ENCODE measurements around the gene USP17L5.
"Not testable (repeated sequence)": the region's sequence is repeated elsewhere in the genome, so short reads cannot be mapped to it uniquely, and the experiment has no call there.

Gene USP17L5, protein sequence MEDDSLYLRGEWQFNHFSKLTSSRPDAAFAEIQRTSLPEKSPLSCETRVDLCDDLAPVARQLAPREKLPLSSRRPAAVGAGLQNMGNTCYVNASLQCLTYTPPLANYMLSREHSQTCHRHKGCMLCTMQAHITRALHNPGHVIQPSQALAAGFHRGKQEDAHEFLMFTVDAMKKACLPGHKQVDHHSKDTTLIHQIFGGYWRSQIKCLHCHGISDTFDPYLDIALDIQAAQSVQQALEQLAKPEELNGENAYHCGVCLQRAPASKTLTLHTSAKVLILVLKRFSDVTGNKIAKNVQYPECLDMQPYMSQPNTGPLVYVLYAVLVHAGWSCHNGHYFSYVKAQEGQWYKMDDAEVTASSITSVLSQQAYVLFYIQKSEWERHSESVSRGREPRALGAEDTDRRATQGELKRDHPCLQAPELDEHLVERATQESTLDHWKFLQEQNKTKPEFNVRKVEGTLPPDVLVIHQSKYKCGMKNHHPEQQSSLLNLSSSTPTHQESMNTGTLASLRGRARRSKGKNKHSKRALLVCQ

DNA sequence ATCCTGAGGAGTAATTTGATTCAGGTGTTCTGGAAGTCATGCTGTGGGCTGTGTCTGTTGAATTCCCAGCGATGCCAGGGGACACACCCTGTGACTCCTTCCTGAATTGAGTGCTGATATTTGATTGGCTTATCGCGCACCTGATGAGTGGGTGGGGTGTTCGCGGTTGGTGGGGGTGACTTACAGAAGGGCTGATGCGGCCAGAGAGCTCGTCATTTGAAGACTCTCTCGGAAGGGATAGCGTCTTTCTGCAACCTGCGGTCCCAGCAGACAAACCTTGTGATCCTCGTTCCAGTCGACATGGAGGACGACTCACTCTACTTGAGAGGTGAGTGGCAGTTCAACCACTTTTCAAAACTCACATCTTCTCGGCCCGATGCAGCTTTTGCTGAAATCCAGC is at the start of gene USP17L5:
Gene USP17L5 (plus strand): TSS at position 301 of the 400 bp plus-strand sequence. CDS start 0 bp downstream, at position 301.
- ATAC-seq, DNase-seq: not testable (repeated sequence)

DNA sequence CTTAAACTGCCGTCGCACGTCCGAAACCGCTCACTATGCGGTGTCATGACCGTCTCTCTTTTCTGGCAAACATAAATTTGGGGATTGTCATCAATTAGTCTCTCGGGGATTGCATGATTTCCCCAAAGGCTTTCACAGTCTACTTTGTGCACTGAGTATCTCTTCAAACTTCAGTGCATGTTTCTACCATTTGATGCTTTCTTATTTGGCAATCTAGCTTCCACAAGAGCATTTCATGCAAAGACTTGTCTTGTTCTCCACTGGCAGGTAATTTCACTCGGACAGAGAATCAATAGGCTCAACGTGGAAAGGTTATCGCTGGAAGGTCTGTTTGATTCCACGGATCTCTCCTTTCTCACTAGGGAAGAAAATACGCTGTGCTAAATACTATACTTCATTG is 15.0 kb upstream of the USP17L5 start:
- not testable (repeated sequence) for DNase-seq, ATAC-seq

DNA sequence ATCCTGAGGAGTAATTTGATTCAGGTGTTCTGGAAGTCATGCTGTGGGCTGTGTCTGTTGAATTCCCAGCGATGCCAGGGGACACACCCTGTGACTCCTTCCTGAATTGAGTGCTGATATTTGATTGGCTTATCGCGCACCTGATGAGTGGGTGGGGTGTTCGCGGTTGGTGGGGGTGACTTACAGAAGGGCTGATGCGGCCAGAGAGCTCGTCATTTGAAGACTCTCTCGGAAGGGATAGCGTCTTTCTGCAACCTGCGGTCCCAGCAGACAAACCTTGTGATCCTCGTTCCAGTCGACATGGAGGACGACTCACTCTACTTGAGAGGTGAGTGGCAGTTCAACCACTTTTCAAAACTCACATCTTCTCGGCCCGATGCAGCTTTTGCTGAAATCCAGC is 14.3 kb upstream of the USP17L5 start, which contains the start of gene USP17L24:
Gene USP17L24 (plus strand): TSS at position 301 of the 400 bp plus-strand sequence. CDS start 0 bp downstream, at position 301.
- ATAC-seq, DNase-seq: not testable (repeated sequence)

DNA sequence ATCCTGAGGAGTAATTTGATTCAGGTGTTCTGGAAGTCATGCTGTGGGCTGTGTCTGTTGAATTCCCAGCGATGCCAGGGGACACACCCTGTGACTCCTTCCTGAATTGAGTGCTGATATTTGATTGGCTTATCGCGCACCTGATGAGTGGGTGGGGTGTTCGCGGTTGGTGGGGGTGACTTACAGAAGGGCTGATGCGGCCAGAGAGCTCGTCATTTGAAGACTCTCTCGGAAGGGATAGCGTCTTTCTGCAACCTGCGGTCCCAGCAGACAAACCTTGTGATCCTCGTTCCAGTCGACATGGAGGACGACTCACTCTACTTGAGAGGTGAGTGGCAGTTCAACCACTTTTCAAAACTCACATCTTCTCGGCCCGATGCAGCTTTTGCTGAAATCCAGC is 9.6 kb upstream of the USP17L5 start, which contains the start of gene USP17L25:
Gene USP17L25 (plus strand): TSS at position 301 of the 400 bp plus-strand sequence. CDS start 0 bp downstream, at position 301.
- not testable (repeated sequence) for DNase-seq, ATAC-seq

DNA sequence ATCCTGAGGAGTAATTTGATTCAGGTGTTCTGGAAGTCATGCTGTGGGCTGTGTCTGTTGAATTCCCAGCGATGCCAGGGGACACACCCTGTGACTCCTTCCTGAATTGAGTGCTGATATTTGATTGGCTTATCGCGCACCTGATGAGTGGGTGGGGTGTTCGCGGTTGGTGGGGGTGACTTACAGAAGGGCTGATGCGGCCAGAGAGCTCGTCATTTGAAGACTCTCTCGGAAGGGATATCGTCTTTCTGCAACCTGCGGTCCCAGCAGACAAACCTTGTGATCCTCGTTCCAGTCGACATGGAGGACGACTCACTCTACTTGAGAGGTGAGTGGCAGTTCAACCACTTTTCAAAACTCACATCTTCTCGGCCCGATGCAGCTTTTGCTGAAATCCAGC is 4.8 kb upstream of the USP17L5 start, which contains the start of gene USP17L26:
Gene USP17L26 (plus strand): TSS at position 301 of the 400 bp plus-strand sequence. CDS start 0 bp downstream, at position 301.
- not testable (repeated sequence) for DNase-seq, ATAC-seq

DNA sequence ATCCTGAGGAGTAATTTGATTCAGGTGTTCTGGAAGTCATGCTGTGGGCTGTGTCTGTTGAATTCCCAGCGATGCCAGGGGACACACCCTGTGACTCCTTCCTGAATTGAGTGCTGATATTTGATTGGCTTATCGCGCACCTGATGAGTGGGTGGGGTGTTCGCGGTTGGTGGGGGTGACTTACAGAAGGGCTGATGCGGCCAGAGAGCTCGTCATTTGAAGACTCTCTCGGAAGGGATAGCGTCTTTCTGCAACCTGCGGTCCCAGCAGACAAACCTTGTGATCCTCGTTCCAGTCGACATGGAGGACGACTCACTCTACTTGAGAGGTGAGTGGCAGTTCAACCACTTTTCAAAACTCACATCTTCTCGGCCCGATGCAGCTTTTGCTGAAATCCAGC is 4.6 kb downstream of the USP17L5 start, which contains the start of gene USP17L27:
Gene USP17L27 (plus strand): TSS at position 301 of the 400 bp plus-strand sequence. CDS start 0 bp downstream, at position 301.
- ATAC-seq, DNase-seq: not testable (repeated sequence)

DNA sequence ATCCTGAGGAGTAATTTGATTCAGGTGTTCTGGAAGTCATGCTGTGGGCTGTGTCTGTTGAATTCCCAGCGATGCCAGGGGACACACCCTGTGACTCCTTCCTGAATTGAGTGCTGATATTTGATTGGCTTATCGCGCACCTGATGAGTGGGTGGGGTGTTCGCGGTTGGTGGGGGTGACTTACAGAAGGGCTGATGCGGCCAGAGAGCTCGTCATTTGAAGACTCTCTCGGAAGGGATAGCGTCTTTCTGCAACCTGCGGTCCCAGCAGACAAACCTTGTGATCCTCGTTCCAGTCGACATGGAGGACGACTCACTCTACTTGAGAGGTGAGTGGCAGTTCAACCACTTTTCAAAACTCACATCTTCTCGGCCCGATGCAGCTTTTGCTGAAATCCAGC is 9.4 kb downstream of the USP17L5 start, which contains the start of gene USP17L28:
Gene USP17L28 (plus strand): TSS at position 301 of the 400 bp plus-strand sequence. CDS start 0 bp downstream, at position 301.
- not testable (repeated sequence) for DNase-seq, ATAC-seq

DNA sequence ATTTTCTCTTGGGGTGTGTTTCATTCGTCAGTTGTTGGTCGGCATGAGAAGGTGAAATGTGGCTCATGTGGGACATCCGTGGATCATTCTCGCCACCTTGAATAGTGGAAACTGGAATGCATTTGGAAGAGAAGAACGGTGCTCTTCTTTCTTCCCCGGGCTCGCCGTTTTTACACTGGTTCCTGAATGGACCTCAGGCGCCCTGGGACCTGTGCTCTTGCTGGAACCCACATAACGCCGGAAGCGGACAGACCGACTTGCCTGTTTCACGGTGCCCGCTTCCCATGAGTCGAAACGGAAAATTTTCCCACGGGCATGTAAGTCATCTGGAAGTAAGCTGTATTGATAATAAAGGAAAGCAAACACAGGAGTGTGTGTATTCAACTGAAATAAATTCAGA is 11.7 kb downstream of the USP17L5 start:
- ATAC-seq, DNase-seq: not testable (repeated sequence)

DNA sequence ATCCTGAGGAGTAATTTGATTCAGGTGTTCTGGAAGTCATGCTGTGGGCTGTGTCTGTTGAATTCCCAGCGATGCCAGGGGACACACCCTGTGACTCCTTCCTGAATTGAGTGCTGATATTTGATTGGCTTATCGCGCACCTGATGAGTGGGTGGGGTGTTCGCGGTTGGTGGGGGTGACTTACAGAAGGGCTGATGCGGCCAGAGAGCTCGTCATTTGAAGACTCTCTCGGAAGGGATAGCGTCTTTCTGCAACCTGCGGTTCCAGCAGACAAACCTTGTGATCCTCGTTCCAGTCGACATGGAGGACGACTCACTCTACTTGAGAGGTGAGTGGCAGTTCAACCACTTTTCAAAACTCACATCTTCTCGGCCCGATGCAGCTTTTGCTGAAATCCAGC is 14.1 kb downstream of the USP17L5 start, which contains the start of gene USP17L29:
Gene USP17L29 (plus strand): TSS at position 301 of the 400 bp plus-strand sequence. CDS start 0 bp downstream, at position 301.
- not testable (repeated sequence) for DNase-seq, ATAC-seq

DNA sequence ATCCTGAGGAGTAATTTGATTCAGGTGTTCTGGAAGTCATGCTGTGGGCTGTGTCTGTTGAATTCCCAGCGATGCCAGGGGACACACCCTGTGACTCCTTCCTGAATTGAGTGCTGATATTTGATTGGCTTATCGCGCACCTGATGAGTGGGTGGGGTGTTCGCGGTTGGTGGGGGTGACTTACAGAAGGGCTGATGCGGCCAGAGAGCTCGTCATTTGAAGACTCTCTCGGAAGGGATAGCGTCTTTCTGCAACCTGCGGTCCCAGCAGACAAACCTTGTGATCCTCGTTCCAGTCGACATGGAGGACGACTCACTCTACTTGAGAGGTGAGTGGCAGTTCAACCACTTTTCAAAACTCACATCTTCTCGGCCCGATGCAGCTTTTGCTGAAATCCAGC is 23.6 kb downstream of the USP17L5 start, which contains the start of gene USP17L30:
Gene USP17L30 (plus strand): TSS at position 301 of the 400 bp plus-strand sequence. CDS start 0 bp downstream, at position 301.
- DNase-seq, ATAC-seq: not testable (repeated sequence)

DNA sequence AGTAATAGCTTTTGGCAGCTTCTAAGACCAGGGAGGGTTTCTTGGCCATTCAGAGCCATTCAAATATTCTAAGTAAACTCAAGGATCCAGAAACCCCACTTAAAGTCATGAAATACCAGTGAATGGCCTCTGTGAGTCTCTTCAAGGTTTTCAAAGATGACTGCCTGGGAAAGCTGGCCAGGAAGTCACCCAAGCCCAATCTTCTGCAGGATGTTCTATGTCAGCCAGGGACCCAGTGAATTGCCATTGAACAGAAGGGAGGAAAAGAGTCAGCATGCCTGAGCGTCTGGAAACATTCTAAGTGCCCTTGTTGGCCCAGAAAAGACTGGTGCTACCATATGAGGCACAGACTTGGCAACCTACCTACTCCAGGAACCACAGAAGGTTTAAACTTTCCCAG is 40.7 kb downstream of the USP17L5 start:
- DNase-seq, ATAC-seq: not testable (repeated sequence)

DNA sequence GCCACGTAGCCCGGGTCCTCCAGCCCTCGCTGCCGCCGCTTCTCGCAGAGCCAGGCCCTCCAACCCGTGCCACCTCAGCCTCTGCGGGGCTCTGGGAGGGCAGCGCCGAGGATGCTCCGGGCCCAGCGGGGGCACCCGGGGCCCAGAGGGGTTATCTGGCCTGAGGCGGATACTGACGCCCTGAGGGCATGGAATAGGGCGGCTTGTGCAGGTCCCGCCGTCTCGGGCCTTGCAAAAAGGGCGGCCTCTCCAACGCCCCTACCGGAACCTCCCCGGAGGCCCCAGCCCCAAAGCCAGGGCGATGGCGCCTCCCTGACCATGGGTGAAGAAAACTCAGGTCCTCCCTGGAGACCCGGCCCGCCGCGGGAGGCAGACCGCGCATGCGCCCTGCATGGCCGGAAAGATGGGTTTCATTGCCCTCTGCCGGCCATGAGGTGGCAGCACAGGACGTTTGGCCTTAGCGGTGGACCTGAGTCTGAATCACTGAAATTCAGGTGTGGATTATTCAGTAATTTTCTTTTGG is 41.9 kb downstream of the USP17L5 start:
- ATAC-seq (peak; percentile 59), DNase-seq (peak; percentile 61)

DNA sequence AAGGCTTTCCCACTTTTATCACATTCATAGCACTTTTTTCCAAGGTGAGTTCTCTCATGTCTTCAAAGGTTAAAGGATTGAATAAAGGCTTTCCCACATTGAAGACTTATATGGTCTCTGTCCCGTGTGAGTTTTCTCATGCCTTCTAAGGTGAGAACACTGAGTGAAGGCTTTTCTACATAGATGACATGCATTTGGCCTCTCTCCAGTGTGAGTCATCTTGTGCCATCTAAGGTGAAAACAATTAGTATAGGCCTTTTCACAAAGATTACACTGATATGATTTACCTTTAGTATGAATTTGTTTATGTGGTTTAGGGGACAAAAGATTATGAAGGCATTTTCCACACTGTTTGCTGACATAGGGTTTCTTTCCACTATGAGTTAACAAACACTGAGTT is 44.9 kb downstream of the USP17L5 start:
- no peak for DNase-seq
- no peak for ATAC-seq

DNA sequence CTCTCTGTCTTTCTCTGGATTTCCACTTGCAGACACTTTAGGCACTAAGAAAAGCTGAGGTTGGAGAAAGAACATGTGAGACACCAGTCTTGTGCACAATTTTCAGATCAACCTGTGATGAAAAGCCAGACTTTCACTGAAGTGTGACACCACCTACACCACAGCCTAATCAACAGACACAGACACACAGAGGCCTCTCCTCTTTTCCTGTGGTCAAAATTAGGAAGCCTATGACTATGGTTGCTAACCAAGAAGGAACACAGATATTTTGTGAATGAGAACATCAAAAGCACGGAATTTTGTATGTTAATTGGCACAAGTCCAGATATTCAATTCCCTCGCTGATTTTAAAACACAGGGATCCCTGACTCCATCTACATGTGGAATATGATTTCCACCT is 49.8 kb downstream of the USP17L5 start:
- ATAC-seq, DNase-seq: not testable (repeated sequence)
